ENCODE measurements around the gene ZNF714. TPM values are rescaled to one million over a fixed set of nuclear protein-coding genes. Genes with fewer than 3 reads are reported as not detected.

The ZNF714 gene
- total and polyA plus RNA-seq, 9 of the 15 experiments (the other 6 are each of a cell fraction or from before 2014, with no cell fraction given): 16.2 to 40.8 (median 28.9) TPM

GRCh38 chr19:21092109-21092508, 10.1 kb downstream of the ZNF714 start:
- no peak overlapping the region for H2AFZ ChIP-seq (ENCODE audit: low read depth, low read length)
- no peaks in the 10 kb centered on the region for H4K20me1 ChIP-seq (replicated peaks; ENCODE audit: control insufficient read depth, insufficient read depth, low read length)
- H3K4me1 ChIP-seq (replicated peaks in 1 of 2; ENCODE audit: control insufficient read depth in 2 of 2, insufficient read depth in 2 of 2, low read length in 2 of 2): peaks cover 0 to 2% of the 10 kb centered on the region in 2 experiments; a peak in 3 of 5 replicates
- no peak for FAIRE-seq
- no peaks in the 10 kb centered on the region for H3K9me1 ChIP-seq (ENCODE audit: control insufficient read depth, insufficient read depth, low read length)
- no peak overlapping the region for H3K4me2 ChIP-seq (ENCODE audit: insufficient read depth, low read length)
- no peak overlapping the region for H3K4me3 ChIP-seq
- no peaks in the 10 kb centered on the region for H3K9me3 ChIP-seq (replicated peaks; ENCODE audit: control insufficient read depth, insufficient read depth, low read depth, low read length)
- ChIA-PET CTCF (ENCODE audit: low intra/inter-chr PET ratio) (no interaction called here), POLR2A (interaction anchor here (0.6 to 1.5 kb wide), 4 partner anchors 8 to 61 kb away, joined by 3 to 9 read pairs (median 4); partner anchors contain the start of gene ZNF714)
- intact Hi-C loops (cut with micrococcal nuclease) (no loop called here), in situ Hi-C loops (cut with MboI) (no loop called here)
- no TSS peak for BruUV-seq (replicated peaks)
- H3K79me2 ChIP-seq (ENCODE audit: control insufficient read depth, insufficient read depth, low read length): no peaks in the 10 kb centered on the region
- no peak overlapping the region for H3K27ac ChIP-seq (ENCODE audit: extremely low read depth, low read depth, low read length)
- H3K36me3 ChIP-seq (ENCODE audit: control insufficient read depth, insufficient read depth, low read length): peaks cover 41% of the 10 kb centered on the region; the same call in 2 of the 3 replicates
- no peaks in the 10 kb centered on the region for H3K27me3 ChIP-seq (ENCODE audit: control insufficient read depth in 2 of 2, insufficient read depth in 2 of 2, low read length in 2 of 2)
- no peak for TF ChIP-seq POLR2AphosphoS5 (IDR thresholded peaks at IDR 0.05; ENCODE audit: control insufficient read depth, insufficient read depth, low read depth, low read length)
- no peak for TF ChIP-seq MEF2D (tag; conservative IDR thresholded peaks at IDR 0.05; ENCODE audit: low read depth)
- no peak for TF ChIP-seq RB1 (IDR thresholded peaks at IDR 0.05; ENCODE audit: low read depth)
- no peak for TF ChIP-seq ZNF445 (CRISPR knock-in tag; IDR thresholded peaks at IDR 0.05; ENCODE audit: low read depth)
- TF ChIP-seq TAF9B (IDR thresholded peaks at IDR 0.05; ENCODE audit: partially characterized antibody): no peak
- TF ChIP-seq ZNF3 (CRISPR knock-in tag; IDR thresholded peaks at IDR 0.05): no peak
- no peak for TF ChIP-seq MECOM (CRISPR knock-in tag; IDR thresholded peaks at IDR 0.05)
- no peak for TF ChIP-seq SNIP1 (IDR thresholded peaks at IDR 0.05; ENCODE audit: low read depth)
- no peak for TF ChIP-seq EWSR1 (IDR thresholded peaks at IDR 0.05; ENCODE audit: borderline replicate concordance, low read depth, partially characterized antibody)
- TF ChIP-seq SMARCB1 (IDR thresholded peaks at IDR 0.05; ENCODE audit: insufficient read length, low read depth): no peak
- no peak for TF ChIP-seq POLR2H (tag; IDR thresholded peaks at IDR 0.05; ENCODE audit: low read depth)
- TF ChIP-seq, protein P1, sequence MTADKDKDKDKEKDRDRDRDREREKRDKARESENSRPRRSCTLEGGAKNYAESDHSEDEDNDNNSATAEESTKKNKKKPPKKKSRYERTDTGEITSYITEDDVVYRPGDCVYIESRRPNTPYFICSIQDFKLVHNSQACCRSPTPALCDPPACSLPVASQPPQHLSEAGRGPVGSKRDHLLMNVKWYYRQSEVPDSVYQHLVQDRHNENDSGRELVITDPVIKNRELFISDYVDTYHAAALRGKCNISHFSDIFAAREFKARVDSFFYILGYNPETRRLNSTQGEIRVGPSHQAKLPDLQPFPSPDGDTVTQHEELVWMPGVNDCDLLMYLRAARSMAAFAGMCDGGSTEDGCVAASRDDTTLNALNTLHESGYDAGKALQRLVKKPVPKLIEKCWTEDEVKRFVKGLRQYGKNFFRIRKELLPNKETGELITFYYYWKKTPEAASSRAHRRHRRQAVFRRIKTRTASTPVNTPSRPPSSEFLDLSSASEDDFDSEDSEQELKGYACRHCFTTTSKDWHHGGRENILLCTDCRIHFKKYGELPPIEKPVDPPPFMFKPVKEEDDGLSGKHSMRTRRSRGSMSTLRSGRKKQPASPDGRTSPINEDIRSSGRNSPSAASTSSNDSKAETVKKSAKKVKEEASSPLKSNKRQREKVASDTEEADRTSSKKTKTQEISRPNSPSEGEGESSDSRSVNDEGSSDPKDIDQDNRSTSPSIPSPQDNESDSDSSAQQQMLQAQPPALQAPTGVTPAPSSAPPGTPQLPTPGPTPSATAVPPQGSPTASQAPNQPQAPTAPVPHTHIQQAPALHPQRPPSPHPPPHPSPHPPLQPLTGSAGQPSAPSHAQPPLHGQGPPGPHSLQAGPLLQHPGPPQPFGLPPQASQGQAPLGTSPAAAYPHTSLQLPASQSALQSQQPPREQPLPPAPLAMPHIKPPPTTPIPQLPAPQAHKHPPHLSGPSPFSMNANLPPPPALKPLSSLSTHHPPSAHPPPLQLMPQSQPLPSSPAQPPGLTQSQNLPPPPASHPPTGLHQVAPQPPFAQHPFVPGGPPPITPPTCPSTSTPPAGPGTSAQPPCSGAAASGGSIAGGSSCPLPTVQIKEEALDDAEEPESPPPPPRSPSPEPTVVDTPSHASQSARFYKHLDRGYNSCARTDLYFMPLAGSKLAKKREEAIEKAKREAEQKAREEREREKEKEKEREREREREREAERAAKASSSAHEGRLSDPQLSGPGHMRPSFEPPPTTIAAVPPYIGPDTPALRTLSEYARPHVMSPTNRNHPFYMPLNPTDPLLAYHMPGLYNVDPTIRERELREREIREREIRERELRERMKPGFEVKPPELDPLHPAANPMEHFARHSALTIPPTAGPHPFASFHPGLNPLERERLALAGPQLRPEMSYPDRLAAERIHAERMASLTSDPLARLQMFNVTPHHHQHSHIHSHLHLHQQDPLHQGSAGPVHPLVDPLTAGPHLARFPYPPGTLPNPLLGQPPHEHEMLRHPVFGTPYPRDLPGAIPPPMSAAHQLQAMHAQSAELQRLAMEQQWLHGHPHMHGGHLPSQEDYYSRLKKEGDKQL (CRISPR knock-in tag; IDR thresholded peaks at IDR 0.05; ENCODE audit: borderline replicate concordance): no peak
- no peak for DNase-seq (ENCODE audit: extremely low read depth in 1 of 4, low spot score in 3 of 4)
- H3K9ac ChIP-seq (ENCODE audit: insufficient read depth in 1 of 2, low read depth in 2 of 2, low read length in 2 of 2): no peak overlapping the region
- ATAC-seq: no peak

All from K562 (cell line).